WERI-Rb-1 (cell line): ENCODE data around the gene IRX6.

Experiments
- DNase-seq: peaks from one replicate; pipeline ENCODE4 v3.0.0-alpha.2; 2020
- H3K27ac ChIP-seq: fragments of 250-450 bp; sonication (Bioruptor Pico); 2 replicates; pipeline ENCODE4 v1.5.1; 2020; ENCODE audit warnings: mild to moderate bottlenecking, moderate library complexity
- H3K27me3 ChIP-seq: fragments of 250-450 bp; sonication (Bioruptor Pico); 2 replicates; pipeline ENCODE4 v1.5.1; 2021; ENCODE audit warnings: mild to moderate bottlenecking, low read depth, moderate library complexity; ENCODE audit not compliant: insufficient read depth, severe bottlenecking
- H3K36me3 ChIP-seq: fragments of 250-450 bp; sonication (Bioruptor Pico); 2 replicates; pipeline ENCODE4 v1.5.1; 2020; ENCODE audit warnings: mild to moderate bottlenecking, moderate library complexity
- H3K4me3 ChIP-seq: 2 replicates; pipeline ENCODE4 v1.5.1; 2011; ENCODE audit warnings: low read depth, mild to moderate bottlenecking, control low read depth, low read length
- H3K9me3 ChIP-seq: fragments of 250-450 bp; sonication (Bioruptor Pico); 2 replicates; pipeline ENCODE4 v1.5.1; 2021; ENCODE audit warnings: mild to moderate bottlenecking, moderate library complexity; ENCODE audit not compliant: severe bottlenecking
- CTCF ChIP-seq: IDR thresholded peaks from 2 replicates; pipeline ENCODE4 v1.5.1; 2011; ENCODE audit warnings: low read depth, mild to moderate bottlenecking, control low read depth, inconsistent platforms, low read length

The IRX6 gene

GRCh38 chr16:55297910-55298479, 26.0 kb upstream of the IRX6 start:
- Histone ChIP-seq H3K27me3 (no peaks in the 10 kb centered on the region), H3K36me3 (no peaks in the 10 kb centered on the region), H3K4me3 (no peak overlapping the region), H3K9me3 (no peaks in the 10 kb centered on the region), H3K27ac (no peak overlapping the region)
- no peak for TF ChIP-seq CTCF
- no peak for DNase-seq

GRCh38 chr16:55301385-55302008, 22.5 kb upstream of the IRX6 start:
- no peak for TF ChIP-seq CTCF
- DNase-seq = no peak
- Histone ChIP-seq H3K27ac (no peak overlapping the region), H3K4me3 (no peak overlapping the region), H3K36me3 (no peaks in the 10 kb centered on the region), H3K9me3 (no peaks in the 10 kb centered on the region), H3K27me3 (no peaks in the 10 kb centered on the region)

GRCh38 chr16:55302635-55303034, 21.4 kb upstream of the IRX6 start:
- no peaks in the 10 kb centered on the region for H3K36me3 ChIP-seq
- H3K4me3 ChIP-seq = no peak overlapping the region
- H3K9me3 ChIP-seq = no peaks in the 10 kb centered on the region
- no peak overlapping the region for H3K27ac ChIP-seq
- no peaks in the 10 kb centered on the region for H3K27me3 ChIP-seq
- no peak for DNase-seq
- no peak for TF ChIP-seq CTCF

- no peaks in the 10 kb centered on the region for H3K9me3 ChIP-seq
- no peak overlapping the region for H3K27ac ChIP-seq
- no peak overlapping the region for H3K4me3 ChIP-seq
- DNase-seq = no peak
- no peak for TF ChIP-seq CTCF
- no peaks in the 10 kb centered on the region for H3K36me3 ChIP-seq
- H3K27me3 ChIP-seq = no peaks in the 10 kb centered on the region
Measured at GRCh38 chr16:55308973-55309372, 15.0 kb upstream of the IRX6 start.

- no peak overlapping the region for H3K27ac ChIP-seq
- H3K4me3 ChIP-seq = no peak overlapping the region
- no peak for DNase-seq
- H3K36me3 ChIP-seq = no peaks in the 10 kb centered on the region
- no peak for TF ChIP-seq CTCF
- H3K27me3 ChIP-seq = no peaks in the 10 kb centered on the region
- no peaks in the 10 kb centered on the region for H3K9me3 ChIP-seq
Measured at GRCh38 chr16:55322327-55322726, 1.7 kb upstream of the IRX6 start.
